Endothelial cell (in vitro differentiated cells): ENCODE data around the gene ANGPTL7. TPM values are rescaled to one million over a fixed set of nuclear protein-coding genes. Genes with fewer than 3 reads are reported as not detected.
"Not testable (repeated sequence)": the region's sequence is repeated elsewhere in the genome, so short reads cannot be mapped to it uniquely, and the experiment has no call there.

ENCODE experiments used
- DNase-seq: peaks from one replicate; pipeline ENCODE4 v3.0.0; 2021; ENCODE audit warnings: low spot score
- H3K27ac Mint-ChIP-seq: one replicate; pipeline ENCODE4 v1.8.0; 2021; ENCODE audit warnings: mixed read lengths, inconsistent platforms; ENCODE audit not compliant: unreplicated experiment
- H3K27me3 Mint-ChIP-seq: one replicate; pipeline ENCODE4 v1.8.0; 2021; ENCODE audit warnings: mild to moderate bottlenecking, moderate library complexity, mixed read lengths, inconsistent platforms; ENCODE audit not compliant: unreplicated experiment
- H3K36me3 Mint-ChIP-seq: one replicate; pipeline ENCODE4 v1.8.0; 2021; ENCODE audit warnings: mild to moderate bottlenecking, low read depth, mixed read lengths, inconsistent platforms; ENCODE audit not compliant: unreplicated experiment
- H3K4me1 Mint-ChIP-seq: one replicate; pipeline ENCODE4 v1.8.0; 2021; ENCODE audit warnings: mild to moderate bottlenecking, mixed read lengths, inconsistent platforms; ENCODE audit not compliant: unreplicated experiment
- H3K4me3 Mint-ChIP-seq: one replicate; pipeline ENCODE4 v1.8.0; 2021; ENCODE audit warnings: mild to moderate bottlenecking, mixed read lengths, inconsistent platforms; ENCODE audit not compliant: unreplicated experiment
- H3K9me3 Mint-ChIP-seq: one replicate; pipeline ENCODE4 v1.8.0; 2021; ENCODE audit warnings: mixed read lengths, inconsistent platforms; ENCODE audit not compliant: unreplicated experiment
- CTCF ChIP-seq: fragments of 200-600 bp; sonication (generic); IDR thresholded peaks from one replicate; pipeline ENCODE4 v1.5.0; 2021; ENCODE audit warnings: antibody characterized with exemption; ENCODE audit not compliant: unreplicated experiment
- total RNA-seq: library from RNA; stranded (reverse); fragmentation: NEBNext Ultra II Directional; extraction: Animal tissue kit (Norgen Biotek cat#: 25700); gene quantifications from one replicate; pipeline ENCODE4 v1.2.1, GENCODE V29; 2021; ENCODE audit not compliant: unreplicated experiment

The ANGPTL7 gene
- total RNA-seq, 1 donor from 2014 or later = not detected

- Mint-ChIP-seq H3K36me3 (peaks cover 37% of the 10 kb centered on the region), H3K9me3 (no peaks in the 10 kb centered on the region), H3K27me3 (peaks cover 1% of the 10 kb centered on the region), H3K27ac (peak overlapping the region; percentile 98), H3K4me3 (no peak overlapping the region), H3K4me1 (peaks cover 29% of the 10 kb centered on the region)
- TF ChIP-seq CTCF = no peak
- DNase-seq = no peak
These were observed 31.8 kb upstream of the ANGPTL7 start for GRCh38 chr1:11157394-11157793.

DNA sequence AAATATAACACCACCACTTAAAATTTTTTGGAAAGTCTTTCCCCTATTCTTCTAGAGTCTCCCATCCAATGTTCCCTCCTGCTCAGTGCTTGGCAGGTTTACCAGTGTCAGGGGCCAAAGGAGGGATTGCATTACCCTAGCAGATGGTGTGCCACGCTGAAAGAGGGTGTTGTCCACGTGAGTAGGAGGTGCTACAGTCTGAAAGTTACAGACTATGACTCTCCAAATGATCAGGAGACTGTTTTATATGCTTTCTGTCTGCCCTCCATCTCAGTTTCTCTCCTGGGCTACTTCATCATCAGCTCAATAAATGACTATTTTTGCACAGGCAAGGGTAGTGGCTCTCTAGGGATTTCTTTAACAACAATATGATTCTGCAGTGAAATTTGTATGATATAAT, 31.3 kb upstream of the ANGPTL7 start:
- peaks cover 32% of the 10 kb centered on the region for H3K36me3 Mint-ChIP-seq
- H3K27me3 Mint-ChIP-seq = peaks cover 1% of the 10 kb centered on the region
- H3K9me3 Mint-ChIP-seq = no peaks in the 10 kb centered on the region
- peaks cover 28% of the 10 kb centered on the region for H3K4me1 Mint-ChIP-seq
- peak overlapping the region; percentile 98 for H3K27ac Mint-ChIP-seq
- TF ChIP-seq CTCF = no peak
- no peak for DNase-seq
- H3K4me3 Mint-ChIP-seq = no peak overlapping the region

GRCh38 chr1:11158291-11158690, 30.9 kb upstream of the ANGPTL7 start:
- DNase-seq = no peak
- Mint-ChIP-seq H3K36me3 (peaks cover 28% of the 10 kb centered on the region), H3K27me3 (peaks cover 1% of the 10 kb centered on the region), H3K4me3 (peak overlapping the region; percentile 14), H3K4me1 (peaks cover 28% of the 10 kb centered on the region), H3K27ac (peak overlapping the region; percentile 34), H3K9me3 (no peaks in the 10 kb centered on the region)
- TF ChIP-seq CTCF = no peak

- Mint-ChIP-seq H3K9me3 (no peaks in the 10 kb centered on the region), H3K36me3 (peaks cover 31% of the 10 kb centered on the region), H3K27me3 (peaks cover 1% of the 10 kb centered on the region), H3K4me3 (peak overlapping the region; percentile 14), H3K27ac (peak overlapping the region; percentile 34), H3K4me1 (peaks cover 28% of the 10 kb centered on the region)
- no peak for DNase-seq
- no peak for TF ChIP-seq CTCF
These were observed 30.3 kb upstream of the ANGPTL7 start for GRCh38 chr1:11158720-11159321.

DNA sequence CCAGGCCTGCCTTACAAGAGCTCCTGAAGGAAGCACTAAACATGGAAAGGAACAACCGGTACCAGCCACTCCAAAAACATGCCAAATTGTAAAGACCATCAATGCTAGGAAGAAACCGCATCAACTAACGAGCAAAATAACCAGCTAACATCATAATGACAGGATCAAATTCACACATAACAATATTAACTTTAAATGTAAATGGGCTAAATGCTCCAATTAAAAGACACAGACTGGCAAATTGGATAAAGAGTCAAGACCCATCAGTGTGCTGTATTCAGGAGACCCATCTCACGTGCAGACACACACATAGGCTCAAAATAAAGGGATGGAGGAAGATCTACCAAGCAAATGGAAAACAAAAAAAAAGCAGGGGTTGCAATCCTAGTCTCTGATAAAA, 26.4 kb upstream of the ANGPTL7 start:
- H3K4me3 Mint-ChIP-seq, H3K9me3 Mint-ChIP-seq, H3K27me3 Mint-ChIP-seq, DNase-seq, H3K4me1 Mint-ChIP-seq: not testable (repeated sequence)
- Mint-ChIP-seq H3K27ac (peak overlapping the region; percentile 17), H3K36me3 (peaks cover 26% of the 10 kb centered on the region)

GRCh38 chr1:11166744-11167143, 22.4 kb upstream of the ANGPTL7 start:
- Mint-ChIP-seq H3K36me3 (peaks cover 13% of the 10 kb centered on the region), H3K4me3 (peak overlapping the region; percentile 77), H3K27ac (peak overlapping the region; percentile 48)
- H3K9me3 Mint-ChIP-seq, H3K4me1 Mint-ChIP-seq, DNase-seq, H3K27me3 Mint-ChIP-seq: not testable (repeated sequence)
